Measurements from ENCODE around the gene MARVELD1. TPM values are rescaled to one million over a fixed set of nuclear protein-coding genes. Genes with fewer than 3 reads are reported as not detected.
A peak's percentile ranks its signal among the peaks of the same experiment; 100 is the strongest.

Gene MARVELD1
- 48.3 TPM for polyA plus RNA-seq (2013, experiment 1 of 2)
- 43.2 TPM for polyA plus RNA-seq (2013, experiment 2 of 2)

DNA sequence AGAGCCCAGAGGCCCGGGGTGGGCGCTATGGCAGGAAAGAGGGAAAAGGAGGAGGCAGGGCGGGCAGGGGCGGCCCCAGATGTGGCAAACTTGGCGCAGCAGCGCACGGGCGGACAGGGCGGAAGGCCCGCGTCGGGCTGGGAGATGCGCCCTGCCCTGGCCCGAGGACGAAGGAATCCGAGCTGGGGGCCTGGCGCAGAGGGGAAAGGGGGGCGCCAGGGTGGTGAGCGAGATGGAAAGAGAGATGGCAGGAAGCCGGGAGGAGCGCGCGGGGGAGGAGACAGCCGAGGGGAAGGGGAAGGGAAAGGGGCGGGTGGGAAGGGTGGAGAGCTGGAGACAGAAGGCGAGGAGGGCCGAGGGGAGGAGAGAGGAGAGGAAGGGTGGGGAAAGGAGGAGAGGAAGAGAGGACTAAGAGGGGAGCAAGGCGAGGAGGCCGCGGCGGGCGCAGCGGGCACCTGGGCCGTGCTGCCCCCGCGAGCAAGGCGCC is at the start of gene MARVELD1:
Gene MARVELD1, plus strand, starts transcription at position 392 of the 487 bp plus-strand sequence. CDS start 147 bp downstream, outside the sequence.
- no peaks in the 10 kb centered on the region for H3K9me3 ChIP-seq (ENCODE audit: control insufficient read depth, low read length)
- WGBS, 2 experiments (ENCODE audit: insufficient coverage in 2 of 2), result 4 to 6% methylated on average over 18 to 34 of the region's 37 CpGs
- H3K4me1 ChIP-seq (ENCODE audit: control insufficient read depth, insufficient read depth, low read length, poor library complexity, severe bottlenecking), result peaks cover 25% of the 10 kb centered on the region
- peak within 1 kb of the TSS; percentile 74 for H3K4me3 ChIP-seq (ENCODE audit: extremely low read depth, insufficient read depth, low read length, poor library complexity, severe bottlenecking)
- H3K36me3 ChIP-seq (ENCODE audit: control insufficient read depth, insufficient read depth, low read length), result peaks cover 25% of the 10 kb centered on the region
- peak within 1 kb of the TSS; percentile 83 for H3K27ac ChIP-seq (ENCODE audit: low read depth, low read length, severe bottlenecking)

DNA sequence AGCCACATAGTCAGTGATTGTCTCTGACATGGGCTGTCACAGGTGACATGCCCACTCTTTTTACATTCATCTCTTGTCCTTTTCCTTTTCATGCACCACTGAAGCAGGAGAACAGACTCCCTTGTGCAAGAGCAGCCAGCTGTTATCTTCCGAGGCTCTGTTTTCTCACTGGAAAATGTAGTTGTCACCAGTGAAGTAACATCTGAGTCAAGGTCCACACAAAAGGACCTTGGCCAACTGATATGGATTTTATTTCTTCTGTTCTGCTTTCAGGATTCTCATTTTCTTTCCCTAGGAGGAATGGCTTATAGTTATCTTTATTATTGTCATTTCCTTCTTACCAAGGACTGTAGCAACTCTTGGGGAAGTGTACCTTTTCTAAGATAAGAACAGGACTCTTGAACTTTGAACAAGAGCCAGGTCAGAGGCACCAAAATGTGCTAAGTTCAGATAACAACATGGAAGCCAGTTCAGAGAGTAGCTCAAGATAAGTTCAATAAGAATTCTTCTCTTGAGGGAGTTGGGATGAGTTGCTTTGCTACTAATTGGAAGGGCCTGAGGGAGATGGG is 49.2 kb upstream of the MARVELD1 start:
- 80 to 100% methylated on average over 1 of the region's 1 CpG for WGBS, 2 experiments (ENCODE audit: insufficient coverage in 2 of 2)
- Histone ChIP-seq H3K4me1 (ENCODE audit: control insufficient read depth, insufficient read depth, low read length, poor library complexity, severe bottlenecking) (no peaks in the 10 kb centered on the region), H3K27ac (ENCODE audit: low read depth, low read length, severe bottlenecking) (no peak overlapping the region)

DNA sequence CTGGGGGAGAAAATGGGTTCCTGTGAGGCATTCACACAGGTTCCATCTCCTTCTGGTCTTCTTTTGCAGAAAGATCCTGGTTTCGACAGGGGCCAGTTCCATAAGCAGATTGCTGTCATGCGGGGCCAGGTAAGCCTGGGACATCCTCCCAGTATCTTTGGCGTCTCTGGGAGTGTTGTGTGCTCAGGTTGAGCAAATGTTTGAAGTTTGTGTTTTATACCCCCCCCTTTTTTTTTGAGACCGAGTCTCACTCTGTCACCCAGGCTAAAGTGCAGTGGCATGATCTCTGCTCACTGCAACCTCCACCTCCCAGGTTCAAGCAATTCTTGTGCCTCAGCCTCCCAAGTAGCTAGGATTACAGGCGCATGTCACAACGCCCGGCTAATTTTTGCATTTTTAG is 46.5 kb upstream of the MARVELD1 start:
- Histone ChIP-seq H3K36me3 (ENCODE audit: control insufficient read depth, insufficient read depth, low read length) (peaks cover 90% of the 10 kb centered on the region), H3K9me3 (ENCODE audit: control insufficient read depth, low read length) (no peaks in the 10 kb centered on the region), H3K27ac (ENCODE audit: low read depth, low read length, severe bottlenecking) (no peak overlapping the region), H3K4me3 (ENCODE audit: extremely low read depth, insufficient read depth, low read length, poor library complexity, severe bottlenecking) (no peak overlapping the region), H3K4me1 (ENCODE audit: control insufficient read depth, insufficient read depth, low read length, poor library complexity, severe bottlenecking) (no peaks in the 10 kb centered on the region)
- 97 to 100% methylated on average over 5 of the region's 7 CpGs for WGBS, 2 experiments (ENCODE audit: insufficient coverage in 2 of 2)

More for the DNA sequence above, 49.2 kb upstream of the MARVELD1 start:
- H3K36me3 ChIP-seq (ENCODE audit: control insufficient read depth, insufficient read depth, low read length), result peaks cover 79% of the 10 kb centered on the region
- H3K4me3 ChIP-seq (ENCODE audit: extremely low read depth, insufficient read depth, low read length, poor library complexity, severe bottlenecking), result no peak overlapping the region
- H3K9me3 ChIP-seq (ENCODE audit: control insufficient read depth, low read length), result no peaks in the 10 kb centered on the region

GRCh38 chr10:97667463-97667862 is 46.1 kb upstream of the MARVELD1 start:
- H3K4me1 ChIP-seq (ENCODE audit: control insufficient read depth, insufficient read depth, low read length, poor library complexity, severe bottlenecking), result no peaks in the 10 kb centered on the region
- H3K9me3 ChIP-seq (ENCODE audit: control insufficient read depth, low read length), result no peaks in the 10 kb centered on the region
- no peak overlapping the region for H3K4me3 ChIP-seq (ENCODE audit: extremely low read depth, insufficient read depth, low read length, poor library complexity, severe bottlenecking)
- H3K27ac ChIP-seq (ENCODE audit: low read depth, low read length, severe bottlenecking), result no peak overlapping the region
- 93 to 94% methylated on average over 3 to 5 of the region's 6 CpGs for WGBS, 2 experiments (ENCODE audit: insufficient coverage in 2 of 2)
- peaks cover 86% of the 10 kb centered on the region for H3K36me3 ChIP-seq (ENCODE audit: control insufficient read depth, insufficient read depth, low read length)

GRCh38 chr10:97669571-97669970 is 44.0 kb upstream of the MARVELD1 start:
- Histone ChIP-seq H3K36me3 (ENCODE audit: control insufficient read depth, insufficient read depth, low read length) (peaks cover 83% of the 10 kb centered on the region), H3K9me3 (ENCODE audit: control insufficient read depth, low read length) (no peaks in the 10 kb centered on the region), H3K4me3 (ENCODE audit: extremely low read depth, insufficient read depth, low read length, poor library complexity, severe bottlenecking) (no peak overlapping the region), H3K4me1 (ENCODE audit: control insufficient read depth, insufficient read depth, low read length, poor library complexity, severe bottlenecking) (no peaks in the 10 kb centered on the region), H3K27ac (ENCODE audit: low read depth, low read length, severe bottlenecking) (no peak overlapping the region)
- WGBS, 2 experiments (ENCODE audit: insufficient coverage in 2 of 2), result no CpG with 5 or more reads among the region's 1 CpG

DNA sequence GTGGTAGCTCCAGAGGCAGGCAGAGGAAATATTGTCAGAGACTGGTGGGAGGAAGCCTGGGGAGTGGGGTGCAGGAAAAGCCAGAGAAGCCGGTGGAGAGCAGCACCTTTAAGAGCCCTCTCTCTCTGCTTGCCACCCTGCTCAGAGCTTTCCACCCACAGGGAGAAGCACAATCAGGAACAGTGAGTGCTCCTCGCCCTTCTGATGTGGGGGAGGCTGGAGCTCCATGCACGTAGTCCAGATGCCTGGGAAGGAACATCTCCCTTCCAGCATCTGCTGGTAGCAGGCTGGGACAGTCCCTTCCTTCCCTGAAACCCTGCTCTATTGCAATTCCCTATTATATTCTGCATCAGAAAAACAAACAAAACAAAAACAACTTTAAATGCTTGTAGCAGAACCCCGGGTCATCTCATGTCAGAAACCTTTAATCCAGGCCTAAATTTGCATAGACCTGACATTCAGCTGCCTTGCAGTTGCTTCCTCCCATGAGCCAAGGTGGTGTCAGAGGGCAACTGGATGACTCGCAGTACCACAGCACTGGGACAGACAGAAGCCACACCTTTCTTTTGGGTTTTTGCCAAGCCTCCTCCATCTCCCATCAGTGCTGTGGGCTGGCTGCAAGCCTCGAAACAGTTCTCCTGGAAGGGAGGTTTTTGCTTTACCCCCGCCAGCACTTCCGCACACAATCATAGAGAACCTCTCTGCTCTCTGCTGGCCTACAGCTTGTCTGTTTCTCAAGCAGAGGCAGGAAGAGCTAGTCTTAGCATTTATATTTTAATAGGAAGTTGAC is 39.6 kb upstream of the MARVELD1 start:
- Histone ChIP-seq H3K36me3 (ENCODE audit: control insufficient read depth, insufficient read depth, low read length) (peaks cover 73% of the 10 kb centered on the region), H3K9me3 (ENCODE audit: control insufficient read depth, low read length) (no peaks in the 10 kb centered on the region), H3K4me3 (ENCODE audit: extremely low read depth, insufficient read depth, low read length, poor library complexity, severe bottlenecking) (no peak overlapping the region), H3K4me1 (ENCODE audit: control insufficient read depth, insufficient read depth, low read length, poor library complexity, severe bottlenecking) (no peaks in the 10 kb centered on the region), H3K27ac (ENCODE audit: low read depth, low read length, severe bottlenecking) (no peak overlapping the region)
- 92 to 100% methylated on average over 4 to 6 of the region's 8 CpGs for WGBS, 2 experiments (ENCODE audit: insufficient coverage in 2 of 2)

DNA sequence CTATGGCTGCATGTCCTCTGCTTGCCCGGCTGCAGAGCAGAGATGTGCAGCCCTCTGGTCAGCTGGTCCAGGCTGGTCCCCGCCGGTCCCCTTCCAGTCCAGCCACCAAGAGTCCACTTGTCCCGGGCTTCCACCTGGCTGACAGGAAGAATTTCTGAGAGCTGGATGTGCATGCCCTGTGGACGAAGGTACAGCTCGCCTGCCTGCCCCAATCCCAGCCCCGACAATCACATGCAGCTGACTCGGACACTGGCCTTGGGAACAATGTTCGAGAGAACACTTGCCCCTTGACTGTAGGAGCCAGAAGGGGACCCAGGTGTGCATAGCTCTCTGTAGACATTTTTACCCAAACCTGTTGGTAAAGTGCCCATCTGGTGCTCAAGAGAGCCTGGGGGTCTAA is 38.3 kb upstream of the MARVELD1 start:
- Histone ChIP-seq H3K36me3 (ENCODE audit: control insufficient read depth, insufficient read depth, low read length) (peaks cover 62% of the 10 kb centered on the region), H3K27ac (ENCODE audit: low read depth, low read length, severe bottlenecking) (no peak overlapping the region), H3K9me3 (ENCODE audit: control insufficient read depth, low read length) (no peaks in the 10 kb centered on the region), H3K4me1 (ENCODE audit: control insufficient read depth, insufficient read depth, low read length, poor library complexity, severe bottlenecking) (no peaks in the 10 kb centered on the region), H3K4me3 (ENCODE audit: extremely low read depth, insufficient read depth, low read length, poor library complexity, severe bottlenecking) (no peak overlapping the region)
- WGBS, 2 experiments (ENCODE audit: insufficient coverage in 2 of 2), result 86 to 98% methylated on average over 5 to 8 of the region's 9 CpGs

DNA sequence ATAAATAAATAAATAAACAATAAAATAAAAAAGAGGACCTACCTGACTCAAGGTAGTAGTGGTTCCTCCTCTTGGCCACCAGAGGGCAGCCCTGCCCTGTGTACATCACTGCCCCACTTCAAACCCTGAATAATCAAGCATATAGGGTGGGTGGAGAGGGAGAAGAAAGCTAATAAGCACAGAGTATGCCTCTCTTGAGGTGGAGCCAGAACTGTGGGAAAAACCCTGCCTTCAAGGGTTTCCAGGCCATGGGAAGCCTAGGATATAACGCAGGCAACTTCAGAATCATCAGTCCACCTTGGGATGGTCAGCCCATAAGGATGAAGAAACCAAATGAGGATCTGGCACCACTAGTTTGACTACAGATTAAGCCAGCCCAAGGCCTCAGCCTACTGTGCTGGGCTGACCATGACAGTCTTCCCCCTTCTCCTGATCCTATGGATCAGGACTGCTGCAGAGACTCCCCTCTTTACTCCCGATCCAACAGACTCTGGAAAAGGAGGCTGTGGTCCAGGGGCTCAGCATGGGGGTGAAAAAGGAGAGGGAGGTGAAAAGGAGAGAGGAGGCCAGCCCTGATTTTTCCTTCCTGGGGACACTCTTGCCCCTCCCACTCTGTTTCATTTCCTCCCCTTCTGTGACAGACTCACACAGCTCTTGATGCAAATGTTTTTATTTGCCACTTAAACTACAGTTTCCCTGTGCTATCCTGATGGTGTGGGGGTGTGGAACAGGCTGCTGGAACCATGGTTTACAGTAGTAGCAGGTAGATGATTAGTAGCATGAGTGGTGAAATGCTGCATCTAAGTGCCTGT is 36.6 kb upstream of the MARVELD1 start:
- Histone ChIP-seq H3K27ac (ENCODE audit: low read depth, low read length, severe bottlenecking) (no peak overlapping the region), H3K4me3 (ENCODE audit: extremely low read depth, insufficient read depth, low read length, poor library complexity, severe bottlenecking) (no peak overlapping the region), H3K36me3 (ENCODE audit: control insufficient read depth, insufficient read depth, low read length) (peaks cover 45% of the 10 kb centered on the region), H3K9me3 (ENCODE audit: control insufficient read depth, low read length) (no peaks in the 10 kb centered on the region), H3K4me1 (ENCODE audit: control insufficient read depth, insufficient read depth, low read length, poor library complexity, severe bottlenecking) (no peaks in the 10 kb centered on the region)
- 89 to 95% methylated on average over 1 of the region's 2 CpGs for WGBS, 2 experiments (ENCODE audit: insufficient coverage in 2 of 2)

- no peak overlapping the region for H3K27ac ChIP-seq (ENCODE audit: low read depth, low read length, severe bottlenecking)
- 92 to 93% methylated on average over 16 of the region's 16 CpGs for WGBS, 2 experiments (ENCODE audit: insufficient coverage in 2 of 2)
- H3K4me3 ChIP-seq (ENCODE audit: extremely low read depth, insufficient read depth, low read length, poor library complexity, severe bottlenecking), result no peak overlapping the region
- peaks cover 25% of the 10 kb centered on the region for H3K36me3 ChIP-seq (ENCODE audit: control insufficient read depth, insufficient read depth, low read length)
- no peaks in the 10 kb centered on the region for H3K9me3 ChIP-seq (ENCODE audit: control insufficient read depth, low read length)
- H3K4me1 ChIP-seq (ENCODE audit: control insufficient read depth, insufficient read depth, low read length, poor library complexity, severe bottlenecking), result peaks cover 9% of the 10 kb centered on the region
These were observed 33.9 kb upstream of the MARVELD1 start for GRCh38 chr10:97679594-97679993.

- no peak overlapping the region for H3K27ac ChIP-seq (ENCODE audit: low read depth, low read length, severe bottlenecking)
- peaks cover 9% of the 10 kb centered on the region for H3K4me1 ChIP-seq (ENCODE audit: control insufficient read depth, insufficient read depth, low read length, poor library complexity, severe bottlenecking)
- peaks cover 3% of the 10 kb centered on the region for H3K36me3 ChIP-seq (ENCODE audit: control insufficient read depth, insufficient read depth, low read length)
- 87 to 93% methylated on average over 4 of the region's 4 CpGs for WGBS, 2 experiments (ENCODE audit: insufficient coverage in 2 of 2)
- H3K4me3 ChIP-seq (ENCODE audit: extremely low read depth, insufficient read depth, low read length, poor library complexity, severe bottlenecking), result no peak overlapping the region
- H3K9me3 ChIP-seq (ENCODE audit: control insufficient read depth, low read length), result no peaks in the 10 kb centered on the region
These were observed 31.5 kb upstream of the MARVELD1 start for GRCh38 chr10:97682042-97682441.

Measured in mesodermal cell (in vitro differentiated cells).